H4 (cell line): ENCODE results near the gene CDKN1C. TPM values are rescaled to one million over a fixed set of nuclear protein-coding genes. Genes with fewer than 3 reads are reported as not detected.

Experiments
- total RNA-seq: library from RNA; depleted of rRNA; stranded (reverse); fragments of >200 nt; shearing (Covaris generic); gene quantifications from 2 replicates; pipeline ENCODE4 v1.2.3, GENCODE V29; 2014; rRNA removed

The CDKN1C gene
- total RNA-seq, 1 experiment from 2014 or later, result 5.1 TPM

Other genes starting within 250 kb of the CDKN1C start
- 0.14 and 0.17 TPM in 2 replicates for gene KCNQ1OT1, start 185.8 kb downstream of the CDKN1C start, total RNA-seq
- 11.7 and 15.2 TPM in 2 replicates for gene PHLDA2, start 43.6 kb upstream of the CDKN1C start, total RNA-seq
- 104 and 128 TPM in 2 replicates for gene NAP1L4, start 106.6 kb upstream of the CDKN1C start, total RNA-seq
- gene CARS1, start 171.6 kb upstream of the CDKN1C start, total RNA-seq, result 110 and 115 TPM in 2 replicates